ENCODE data around the gene UBE2N. TPM values are rescaled to one million over a fixed set of nuclear protein-coding genes. Genes with fewer than 3 reads are reported as not detected.

The UBE2N gene
- total and polyA plus RNA-seq, 10 of the 15 experiments (the other 5 are each of a cell fraction or from before 2014, with no cell fraction given), result 243 to 945 (median 443) TPM

DNA sequence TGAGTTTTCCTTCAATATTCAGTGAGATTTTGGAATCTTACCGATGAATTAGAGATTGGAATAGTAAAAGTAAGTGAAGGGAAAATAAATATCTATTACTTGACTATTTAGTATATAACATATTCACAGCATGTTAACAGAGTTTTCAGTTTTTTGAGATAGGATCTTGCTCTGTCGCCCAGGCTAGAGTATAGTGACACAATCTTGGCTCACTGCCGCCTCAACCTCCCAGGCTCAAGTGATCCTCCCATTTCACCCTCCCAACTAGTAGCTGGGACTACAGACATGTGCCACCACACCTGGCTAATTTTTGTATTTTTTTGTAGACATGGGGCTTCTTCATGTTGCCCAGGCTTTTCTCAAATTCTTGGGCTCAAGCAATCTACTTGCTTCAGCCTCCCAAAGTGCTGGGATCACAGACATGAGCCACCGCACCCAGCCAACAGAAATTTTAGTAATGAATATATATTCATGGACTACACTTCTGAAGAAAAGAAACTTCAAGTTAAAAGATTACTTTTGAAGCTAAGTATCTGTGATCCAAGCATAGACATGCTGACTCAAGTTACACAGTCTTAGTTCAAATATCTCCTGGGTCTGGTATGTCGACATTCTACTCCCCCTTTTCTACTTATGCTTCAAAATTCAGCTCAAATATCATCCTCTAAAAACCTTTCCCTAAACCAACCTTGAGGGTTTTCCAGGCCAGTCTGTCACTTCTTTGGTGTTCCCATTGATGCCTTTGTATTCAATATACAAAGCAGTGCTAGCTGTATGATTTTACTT lies 13.8 kb downstream of the UBE2N start (continued):
- TF ChIP-seq NR2C1 (IDR thresholded peaks at IDR 0.05) (no peak), HDAC6 (IDR thresholded peaks at IDR 0.05; ENCODE audit: unreplicated experiment) (no peak), KLF5 (IDR thresholded peaks at IDR 0.05; ENCODE audit: partially characterized antibody) (no peak), STAT1 (conservative IDR thresholded peaks at IDR 0.05) (no peak)
- TF ChIP-seq, protein P1, sequence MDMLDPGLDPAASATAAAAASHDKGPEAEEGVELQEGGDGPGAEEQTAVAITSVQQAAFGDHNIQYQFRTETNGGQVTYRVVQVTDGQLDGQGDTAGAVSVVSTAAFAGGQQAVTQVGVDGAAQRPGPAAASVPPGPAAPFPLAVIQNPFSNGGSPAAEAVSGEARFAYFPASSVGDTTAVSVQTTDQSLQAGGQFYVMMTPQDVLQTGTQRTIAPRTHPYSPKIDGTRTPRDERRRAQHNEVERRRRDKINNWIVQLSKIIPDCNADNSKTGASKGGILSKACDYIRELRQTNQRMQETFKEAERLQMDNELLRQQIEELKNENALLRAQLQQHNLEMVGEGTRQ (IDR thresholded peaks at IDR 0.05; ENCODE audit: borderline replicate concordance, low read depth, low read length), result no peak

DNA sequence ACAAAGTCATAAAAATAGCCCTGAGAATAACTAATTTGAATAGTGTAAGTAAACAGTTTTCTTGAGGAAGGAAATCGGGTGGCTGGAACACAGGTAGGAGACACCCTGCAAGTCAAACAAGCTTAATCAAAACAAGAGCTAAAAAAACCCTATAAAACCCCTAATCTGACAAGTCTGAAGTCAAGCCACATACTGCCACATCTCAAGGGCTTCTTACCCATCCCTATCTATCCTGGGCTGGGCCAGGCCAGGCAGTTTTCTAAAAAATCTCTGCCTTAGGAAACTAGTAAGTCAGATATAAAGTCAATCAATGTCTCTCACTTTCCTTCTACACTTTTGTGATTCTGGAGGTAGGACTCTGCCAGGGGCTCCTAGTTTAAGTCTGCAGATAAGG lies 15.3 kb downstream of the UBE2N start:
- ATAC-seq (peak; percentile 35), DNase-seq (ENCODE audit: low read depth, low spot score) (no peak), FAIRE-seq (no peak)
- Histone ChIP-seq H4K20me1 (ENCODE audit: control insufficient read depth, insufficient read depth) (peaks cover 3% of the 10 kb centered on the region; the same call in 1 of the 2 replicates), H3K4me3 (peak overlapping the region; percentile 53), H3K9me3 (replicated peaks; ENCODE audit: control insufficient read depth, insufficient read depth, low read length) (no peaks in the 10 kb centered on the region), H3K4me1 (ENCODE audit: control insufficient read depth, insufficient read depth, low read length) (peaks cover 82% of the 10 kb centered on the region), H3K36me3 (ENCODE audit: control insufficient read depth in 2 of 2, insufficient read depth in 2 of 2, low read length in 1 of 2) (peaks cover 0 to 2% of the 10 kb centered on the region in 2 experiments; a peak in 1 of 4 replicates), H3K27ac (ENCODE audit: control insufficient read depth, insufficient read depth) (peak overlapping the region; percentile 69), H3K27me3 (replicated peaks in 1 of 2; ENCODE audit: control insufficient read depth in 2 of 2, insufficient read depth in 2 of 2, low read length in 1 of 2) (no peaks in the 10 kb centered on the region), H3K79me2 (ENCODE audit: control insufficient read depth, insufficient read depth, low read length) (peaks cover 98% of the 10 kb centered on the region), H2AFZ (ENCODE audit: control insufficient read depth, low read depth, low read length) (no peak overlapping the region), H3K9ac (ENCODE audit: control insufficient read depth, insufficient read depth, low read length) (no peak overlapping the region), H3K4me2 (ENCODE audit: control insufficient read depth, insufficient read depth) (peak overlapping the region; percentile 83)
- POLR2A ChIA-PET, result interaction anchor here (0.6 to 5.7 kb wide), 7 partner anchors 9 to 1254 kb away, joined by 3 to 65 read pairs (median 4); no protein-coding TSS in a partner anchor
- no TSS peak for BruUV-seq (replicated peaks)
- in situ Hi-C loops (cut with MboI), result no loop called here
- intact Hi-C loops (cut with micrococcal nuclease; ENCODE audit: unreplicated experiment), result no loop called here
- 0% methylated on average over 1 of the region's 1 CpG for WGBS (ENCODE audit: insufficient coverage, insufficient replicate concordance, low lambda C conversion rate, missing lambda C conversion rate)
- CTCF ChIA-PET, result interaction anchor here (0.6 to 8.3 kb wide), 4 partner anchors 9 to 85 kb away, joined by 3 to 163 read pairs (median 10); no protein-coding TSS in a partner anchor
- RAD21 ChIA-PET (ENCODE audit: unreplicated experiment), result interaction anchor here (0.6 to 8.5 kb wide), 11 partner anchors 11 to 677 kb away, joined by 3 to 145 read pairs (median 3); no protein-coding TSS in a partner anchor
- SMC1A ChIA-PET (ENCODE audit: uncharacterized antibody, unreplicated experiment), result interaction anchor here (0.6 to 5.7 kb wide), 16 partner anchors 10 to 452 kb away, joined by 3 to 76 read pairs (median 4); partner anchors contain the start of gene MRPL42
- TF ChIP-seq ZNF622 (IDR thresholded peaks at IDR 0.05) (no peak), RCOR1 (conservative IDR thresholded peaks at IDR 0.05; ENCODE audit: low read depth, low read length) (no peak), NBN (IDR thresholded peaks at IDR 0.05) (no peak), EGR1 (IDR thresholded peaks at IDR 0.05; ENCODE audit: borderline replicate concordance in 1 of 2, low read depth in 2 of 2, low read length in 2 of 2) (no peak), PBX3 (IDR thresholded peaks at IDR 0.05; ENCODE audit: insufficient replicate concordance, low read depth, low read length) (no peak), ASH2L (IDR thresholded peaks at IDR 0.05; ENCODE audit: borderline replicate concordance, low read depth) (no peak), LARP7 (IDR thresholded peaks at IDR 0.05) (no peak), MEF2A (IDR thresholded peaks at IDR 0.05; ENCODE audit: insufficient read depth, low read depth, low read length) (0 out of 2 replicates have a peak, but pooled peaks have one; percentile 39)
- TF ChIP-seq, protein P2, sequence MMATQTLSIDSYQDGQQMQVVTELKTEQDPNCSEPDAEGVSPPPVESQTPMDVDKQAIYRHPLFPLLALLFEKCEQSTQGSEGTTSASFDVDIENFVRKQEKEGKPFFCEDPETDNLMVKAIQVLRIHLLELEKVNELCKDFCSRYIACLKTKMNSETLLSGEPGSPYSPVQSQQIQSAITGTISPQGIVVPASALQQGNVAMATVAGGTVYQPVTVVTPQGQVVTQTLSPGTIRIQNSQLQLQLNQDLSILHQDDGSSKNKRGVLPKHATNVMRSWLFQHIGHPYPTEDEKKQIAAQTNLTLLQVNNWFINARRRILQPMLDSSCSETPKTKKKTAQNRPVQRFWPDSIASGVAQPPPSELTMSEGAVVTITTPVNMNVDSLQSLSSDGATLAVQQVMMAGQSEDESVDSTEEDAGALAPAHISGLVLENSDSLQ (IDR thresholded peaks at IDR 0.05), result no peak
